Esophagus squamous epithelium (tissue), 5 donors: Measurements from ENCODE around the gene ERO1B. TPM values are rescaled to one million over a fixed set of nuclear protein-coding genes. Genes with fewer than 3 reads are reported as not detected.
A peak's percentile ranks its signal among the peaks of the same experiment; 100 is the strongest.

Experiments
- DNase-seq: peaks from one replicate; lab custom pipeline; 2025; lab: John Stamatoyannopoulos, UW
- H3K27ac ChIP-seq, 4 donors: fragments of 200-600 bp; sonication (generic); one replicate each; pipeline ENCODE4 v1.5.1; 2016 to 2019; ENCODE audit warnings: mild to moderate bottlenecking in 1 of 4
- H3K27me3 ChIP-seq, 4 donors: fragments of 200-600 bp; sonication (generic); 1 replicate in 3 of 4; 2 replicates in 1 of 4; pipeline versions ENCODE4 v1.5.1 to v1.6.0; 2017 to 2021; ENCODE audit warnings: antibody characterized with exemption in 1 of 4
- H3K36me3 ChIP-seq, 3 donors: fragments of 200-600 bp; sonication (generic); one replicate each; pipeline ENCODE4 v1.5.1; 2016 to 2019
- H3K4me1 ChIP-seq, 3 donors: fragments of 200-600 bp; sonication (generic); one replicate each; pipeline ENCODE4 v1.5.1; 2017 to 2019
- H3K4me3 ChIP-seq, 4 donors: fragments of 200-600 bp; sonication (generic); 1 replicate in 3 of 4; 2 replicates in 1 of 4; pipeline ENCODE4 v1.5.1; 2016 to 2019; ENCODE audit warnings: mild to moderate bottlenecking in 2 of 4, moderate library complexity in 1 of 4
- H3K9me3 ChIP-seq, 3 donors: fragments of 200-600 bp; sonication (generic); one replicate each; pipeline ENCODE4 v1.5.1; 2016 to 2019
- POLR2A ChIP-seq, 4 donors: fragments of 450-650 bp; IDR thresholded peaks; one replicate each; pipeline ENCODE4 v1.6.1; 2017; ENCODE audit warnings: antibody characterized with exemption in 4 of 4, mild to moderate bottlenecking in 4 of 4, moderate library complexity in 3 of 4
- WGBS, 2 donors: methylation state at CpG; one replicate each; pipeline ENCODE4 v1.1.5; 2018; 5-methylcytosine and 5-hydroxymethylcytosine counted together
- intact Hi-C: fragments of 100-400 bp; cut with DNase I; formaldehyde crosslinking; loops from one replicate; pipeline ENCODE4 v1.15.0; 2022
- small RNA-seq, 4 donors: library from RNA; depleted of rRNA; stranded (forward); fragments of <200 nt; gene quantifications; one replicate each; pipeline ENCODE3, GENCODE V24; 2016
- total RNA-seq, 4 donors: library from RNA; depleted of rRNA; stranded (reverse); fragments of >200 nt; gene quantifications; one replicate each; pipeline ENCODE4 v1.1.0, GENCODE V29; 2016
- TF ChIP-seq, protein P1 (sequence below), 6 experiments: fragments of 450-650 bp in 4 of 6; fragments of 200-600 bp in 2 of 6; sonication (generic) in 2 of 6; IDR thresholded peaks; one replicate each; pipeline ENCODE4 v1.5.1; 2016 to 2019; ENCODE audit warnings: antibody characterized with exemption in 6 of 6, mild to moderate bottlenecking in 4 of 6, moderate library complexity in 4 of 6
- donor health status: DM: yes; HTN: yes; CAD: no.

The ERO1B gene
- total RNA-seq, 4 donors from 2014 or later = 1.2 to 6.3 (median 2.4) TPM

DNA sequence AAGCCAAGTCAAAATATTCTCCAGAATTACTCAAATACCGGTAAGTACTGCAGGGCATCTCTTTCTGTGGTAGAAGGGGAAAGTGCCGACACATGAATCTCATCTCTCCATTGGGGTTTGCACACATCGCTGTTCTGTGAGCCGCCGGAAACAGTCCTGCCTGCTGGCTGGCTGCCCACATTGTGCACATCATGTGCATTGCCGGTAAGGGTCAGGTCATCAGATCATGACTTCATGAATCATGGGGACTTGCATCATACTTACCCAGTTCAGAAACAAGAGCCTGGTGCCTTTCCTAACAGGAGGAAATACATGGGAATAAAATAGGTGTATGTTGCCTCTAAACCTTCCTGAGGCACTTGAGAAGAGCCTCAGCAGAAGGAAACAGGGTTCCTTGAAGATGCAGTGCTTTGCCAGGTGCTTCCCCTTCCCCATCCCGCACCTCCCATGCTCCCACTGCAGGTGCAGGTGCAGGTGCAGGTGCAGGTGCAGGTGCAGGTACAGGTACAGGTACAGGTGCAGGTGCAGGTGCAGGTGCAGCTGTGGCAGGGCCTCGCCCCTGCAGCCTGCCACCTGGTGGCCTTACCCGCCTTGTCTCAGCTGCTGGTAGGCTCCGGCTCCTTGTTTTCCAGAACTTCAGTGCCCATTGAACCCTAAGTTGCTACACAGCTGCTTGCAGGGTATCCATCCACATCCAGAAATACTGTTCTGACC is 112.9 kb downstream of the ERO1B start:
- no peaks in the 10 kb centered on the region for H3K9me3 ChIP-seq
- H3K4me1 ChIP-seq = peaks cover 0 to 9% (median 0%) of the 10 kb centered on the region in 3 donors
- no peak overlapping the region for H3K4me3 ChIP-seq
- intact Hi-C loops = no loop called here
- no peaks in the 10 kb centered on the region for H3K27me3 ChIP-seq
- H3K36me3 ChIP-seq = no peaks in the 10 kb centered on the region
- no peak overlapping the region for H3K27ac ChIP-seq
- TF ChIP-seq, protein P1, sequence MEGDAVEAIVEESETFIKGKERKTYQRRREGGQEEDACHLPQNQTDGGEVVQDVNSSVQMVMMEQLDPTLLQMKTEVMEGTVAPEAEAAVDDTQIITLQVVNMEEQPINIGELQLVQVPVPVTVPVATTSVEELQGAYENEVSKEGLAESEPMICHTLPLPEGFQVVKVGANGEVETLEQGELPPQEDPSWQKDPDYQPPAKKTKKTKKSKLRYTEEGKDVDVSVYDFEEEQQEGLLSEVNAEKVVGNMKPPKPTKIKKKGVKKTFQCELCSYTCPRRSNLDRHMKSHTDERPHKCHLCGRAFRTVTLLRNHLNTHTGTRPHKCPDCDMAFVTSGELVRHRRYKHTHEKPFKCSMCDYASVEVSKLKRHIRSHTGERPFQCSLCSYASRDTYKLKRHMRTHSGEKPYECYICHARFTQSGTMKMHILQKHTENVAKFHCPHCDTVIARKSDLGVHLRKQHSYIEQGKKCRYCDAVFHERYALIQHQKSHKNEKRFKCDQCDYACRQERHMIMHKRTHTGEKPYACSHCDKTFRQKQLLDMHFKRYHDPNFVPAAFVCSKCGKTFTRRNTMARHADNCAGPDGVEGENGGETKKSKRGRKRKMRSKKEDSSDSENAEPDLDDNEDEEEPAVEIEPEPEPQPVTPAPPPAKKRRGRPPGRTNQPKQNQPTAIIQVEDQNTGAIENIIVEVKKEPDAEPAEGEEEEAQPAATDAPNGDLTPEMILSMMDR (IDR thresholded peaks at IDR 0.05) = peak in 4 of 6 experiments; percentile 7 to 46 (median 16)
- no peak for TF ChIP-seq POLR2A (IDR thresholded peaks at IDR 0.05)
- DNase-seq = no peak
- 81 to 83% methylated on average over 7 to 8 of the region's 10 CpGs for WGBS, 2 donors

DNA sequence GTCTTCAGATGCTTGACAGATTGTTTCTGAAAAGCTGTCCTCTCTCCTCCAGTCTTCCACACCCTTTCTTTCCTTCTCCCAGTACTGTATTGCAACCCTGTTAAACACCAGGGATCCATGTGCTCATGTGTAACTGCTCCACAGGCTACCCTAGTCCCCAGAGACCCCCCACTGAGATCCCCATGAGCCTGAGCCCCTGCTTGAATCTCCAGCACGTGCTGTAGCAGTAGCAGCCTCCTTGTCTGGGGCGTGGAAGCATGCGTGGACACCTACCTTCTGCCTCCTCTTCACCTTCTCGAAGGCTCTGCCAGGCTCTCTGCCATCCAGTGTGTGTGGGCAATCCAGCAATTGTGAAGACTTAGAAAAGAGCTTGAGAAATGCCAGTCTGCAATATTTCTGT is 114.2 kb downstream of the ERO1B start:
- Histone ChIP-seq H3K27ac (no peak overlapping the region), H3K4me3 (no peak overlapping the region), H3K27me3 (no peaks in the 10 kb centered on the region), H3K36me3 (no peaks in the 10 kb centered on the region), H3K9me3 (peaks cover 0 to 2% (median 0%) of the 10 kb centered on the region in 3 donors), H3K4me1 (peaks cover 0 to 9% (median 0%) of the 10 kb centered on the region in 3 donors)
- no peak for DNase-seq
- TF ChIP-seq POLR2A (IDR thresholded peaks at IDR 0.05) = no peak
- TF ChIP-seq, protein P1 (IDR thresholded peaks at IDR 0.05) = no peak
- 85 to 94% methylated on average over 3 to 4 of the region's 4 CpGs for WGBS, 2 donors
- intact Hi-C loops = no loop called here

DNA sequence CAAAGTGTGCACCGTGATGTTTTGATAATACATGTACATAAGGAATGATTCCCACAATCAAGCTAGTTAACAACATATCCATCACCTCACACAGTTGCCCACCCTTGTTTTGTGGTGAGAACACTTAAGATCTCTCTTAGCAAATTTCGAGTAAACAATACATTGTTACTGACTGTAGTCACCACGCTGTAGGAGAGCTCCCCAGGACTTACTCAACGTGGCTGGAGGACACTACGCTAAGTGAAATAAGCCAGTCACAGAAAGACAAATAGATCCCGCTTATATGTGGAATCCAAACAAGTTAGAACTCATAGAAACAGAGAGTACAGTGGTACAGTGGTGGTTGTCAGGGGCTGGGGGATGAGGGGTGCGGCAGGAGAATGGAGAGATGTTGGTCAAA is 114.6 kb downstream of the ERO1B start:
- no peak overlapping the region for H3K4me3 ChIP-seq
- peaks cover 0 to 9% (median 0%) of the 10 kb centered on the region in 3 donors for H3K4me1 ChIP-seq
- no peak for DNase-seq
- H3K36me3 ChIP-seq = no peaks in the 10 kb centered on the region
- 81 to 86% methylated on average over 7 of the region's 7 CpGs for WGBS, 2 donors
- intact Hi-C loops = no loop called here
- H3K9me3 ChIP-seq = peaks cover 0 to 6% (median 0%) of the 10 kb centered on the region in 3 donors
- no peak overlapping the region for H3K27ac ChIP-seq
- no peak for TF ChIP-seq POLR2A (IDR thresholded peaks at IDR 0.05)
- TF ChIP-seq, protein P1 (IDR thresholded peaks at IDR 0.05) = no peak
- H3K27me3 ChIP-seq = no peaks in the 10 kb centered on the region

DNA sequence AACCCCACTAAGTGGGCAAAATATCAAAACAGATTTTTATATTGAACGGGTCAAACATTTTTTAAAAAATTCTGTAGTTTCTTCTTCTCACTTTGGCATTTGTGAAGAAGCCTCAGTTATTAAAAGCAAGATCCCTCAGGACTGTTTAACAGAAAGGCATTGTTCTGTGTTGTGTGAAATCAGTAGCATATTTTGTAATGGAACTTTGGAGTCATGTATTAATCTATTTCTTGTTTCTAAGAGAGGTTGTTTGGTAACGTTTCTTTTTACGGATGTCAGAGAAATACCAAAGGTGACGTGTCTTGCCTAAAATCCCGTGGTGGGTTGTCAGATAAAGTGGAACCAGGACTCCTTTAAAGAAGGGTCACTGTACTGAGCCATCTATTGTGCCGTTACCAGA is 115.7 kb downstream of the ERO1B start:
- Histone ChIP-seq H3K27ac (no peak overlapping the region), H3K27me3 (no peaks in the 10 kb centered on the region), H3K9me3 (peaks cover 0 to 17% (median 10%) of the 10 kb centered on the region in 3 donors), H3K4me3 (no peak overlapping the region), H3K36me3 (no peaks in the 10 kb centered on the region), H3K4me1 (peaks cover 0 to 9% (median 0%) of the 10 kb centered on the region in 3 donors)
- intact Hi-C loops = no loop called here
- no peak for DNase-seq
- no peak for TF ChIP-seq POLR2A (IDR thresholded peaks at IDR 0.05)
- TF ChIP-seq, protein P1 (IDR thresholded peaks at IDR 0.05) = no peak
- WGBS, 2 donors = 88 to 94% methylated on average over 6 of the region's 6 CpGs

Small RNA genes within 50 kb of the gene (small RNA-seq; reads per million reads assigned to genes)
- 0.35 to 2.3 (median 0.65) reads per million in 4 donors for gene RNU2-70P

Other genes starting within 250 kb of the ERO1B start
- 100 to 1,000 TPM in 1 of 4 donors, 10 to 100 TPM in 2, 1 to 10 TPM in 1; 3.6 to 120 (median 28.5) TPM for gene NID1, start 216.9 kb downstream of the ERO1B start, total RNA-seq
- 10 to 100 TPM in 2 of 4 donors, 1 to 10 TPM in 2; 3.6 to 16.0 (median 7.4) TPM for gene GPR137B, start 139.4 kb downstream of the ERO1B start, total RNA-seq
- gene EDARADD, start 112.3 kb upstream of the ERO1B start, total RNA-seq = 1 to 10 TPM; 4.6 to 9.6 (median 5.5) TPM
- gene LGALS8, start 242.0 kb upstream of the ERO1B start, total RNA-seq = 10 to 100 TPM; 45.2 to 70.6 (median 52.4) TPM